HG03521 (cell line): ENCODE measurements around the gene KCNK6.
A peak's percentile ranks its signal among the peaks of the same experiment; 100 is the strongest.

ENCODE experiments used
- ATAC-seq: cut with Tn5 transposase; IDR thresholded peaks from one replicate; pipeline ENCODE4 v1.9.1; 2021; ENCODE audit warnings: mild to moderate bottlenecking, moderate library complexity; ENCODE audit not compliant: unreplicated experiment

KCNK6 gene

GRCh38 chr19:38294090-38294489, 25.6 kb upstream of the KCNK6 start:
- ATAC-seq: no peak

- no peak for ATAC-seq
These were observed 20.6 kb upstream of the KCNK6 start for GRCh38 chr19:38298821-38299680.

- no peak for ATAC-seq
These were observed 15.9 kb upstream of the KCNK6 start, which contains the start of gene C19orf33 for GRCh38 chr19:38303517-38304351. C19orf33 (plus strand) TSS chr19:38304251; CDS start chr19:38304262, 11 bp downstream.

DNA sequence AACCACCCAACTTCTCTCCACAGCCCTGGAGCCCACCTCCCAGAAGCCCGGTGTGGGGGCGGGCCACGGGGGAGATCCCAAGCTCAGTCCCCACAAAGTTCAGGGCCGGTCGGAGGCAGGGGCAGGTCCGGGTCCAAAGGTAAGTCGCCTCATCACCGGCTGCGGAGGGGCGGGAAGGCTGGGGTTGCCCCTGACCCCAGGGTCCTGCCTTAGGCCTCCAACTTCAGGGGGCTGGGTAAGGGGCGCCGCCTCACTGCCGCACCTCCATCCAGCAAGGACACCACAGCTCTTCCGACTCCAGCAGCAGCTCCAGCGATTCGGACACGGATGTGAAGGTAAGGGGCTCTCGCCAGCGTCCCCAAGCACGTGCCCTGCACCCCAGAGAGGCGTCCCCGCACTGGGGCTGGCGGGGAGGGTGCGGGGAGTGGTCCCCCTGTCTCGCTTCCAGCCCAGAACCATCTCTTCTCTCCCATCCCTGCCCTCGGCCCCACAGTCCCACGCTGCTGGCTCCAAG, 15.2 kb upstream of the KCNK6 start:
- no peak for ATAC-seq

DNA sequence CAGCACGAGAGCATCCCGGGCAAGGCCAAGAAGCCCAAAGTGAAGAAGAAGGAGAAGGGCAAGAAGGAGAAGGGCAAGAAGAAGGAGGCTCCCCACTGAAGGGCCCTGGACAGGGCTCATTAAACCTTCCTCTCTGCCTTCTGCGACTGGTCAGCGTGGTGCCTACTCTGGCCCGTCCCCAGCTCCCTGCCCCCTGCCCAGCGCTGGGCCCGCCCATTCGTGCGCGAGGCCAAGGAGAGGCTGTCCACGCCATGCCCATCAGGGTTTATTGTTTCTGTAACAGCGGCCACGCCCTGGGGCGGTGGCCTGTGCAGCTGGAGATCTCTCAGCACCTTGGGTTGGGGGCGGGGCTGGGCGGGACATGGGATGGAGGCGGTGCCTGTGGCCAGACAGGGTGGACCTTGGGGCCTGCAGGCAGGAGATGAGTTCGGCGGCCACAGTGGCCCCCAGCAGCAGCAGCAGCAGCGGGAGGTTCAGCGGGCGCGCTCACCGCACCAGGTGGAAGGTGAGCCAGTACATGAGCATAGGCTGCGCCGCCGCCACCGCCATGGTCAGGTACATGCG, 14.7 kb upstream of the KCNK6 start:
- ATAC-seq: no peak

- no peak for ATAC-seq
These were observed 13.4 kb upstream of the KCNK6 start for GRCh38 chr19:38306236-38306635.

DNA sequence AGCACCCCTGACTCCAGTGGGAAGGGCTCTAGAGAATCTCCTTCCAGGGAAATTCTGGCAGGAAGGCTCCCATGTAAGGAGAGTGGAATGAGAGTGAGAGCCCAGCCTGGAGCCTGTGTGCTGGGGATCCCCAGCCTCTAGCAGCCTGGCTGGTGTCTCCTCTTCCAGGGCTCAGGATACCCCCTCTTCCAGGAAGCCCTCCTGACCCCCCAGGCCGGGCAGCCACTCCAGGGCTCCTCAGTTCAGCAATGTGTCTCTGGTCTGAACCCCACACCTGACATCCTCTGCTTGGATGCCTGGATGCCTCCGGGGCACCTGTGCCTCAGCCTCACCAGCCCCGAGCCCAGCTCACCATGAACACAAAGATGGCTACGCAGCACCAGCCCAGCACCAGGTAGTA, 12.6 kb upstream of the KCNK6 start:
- ATAC-seq: no peak

- no peak for ATAC-seq
These were observed 12.0 kb upstream of the KCNK6 start for GRCh38 chr19:38307597-38307996.

- no peak for ATAC-seq
These were observed 11.5 kb upstream of the KCNK6 start for GRCh38 chr19:38308006-38308766.

DNA sequence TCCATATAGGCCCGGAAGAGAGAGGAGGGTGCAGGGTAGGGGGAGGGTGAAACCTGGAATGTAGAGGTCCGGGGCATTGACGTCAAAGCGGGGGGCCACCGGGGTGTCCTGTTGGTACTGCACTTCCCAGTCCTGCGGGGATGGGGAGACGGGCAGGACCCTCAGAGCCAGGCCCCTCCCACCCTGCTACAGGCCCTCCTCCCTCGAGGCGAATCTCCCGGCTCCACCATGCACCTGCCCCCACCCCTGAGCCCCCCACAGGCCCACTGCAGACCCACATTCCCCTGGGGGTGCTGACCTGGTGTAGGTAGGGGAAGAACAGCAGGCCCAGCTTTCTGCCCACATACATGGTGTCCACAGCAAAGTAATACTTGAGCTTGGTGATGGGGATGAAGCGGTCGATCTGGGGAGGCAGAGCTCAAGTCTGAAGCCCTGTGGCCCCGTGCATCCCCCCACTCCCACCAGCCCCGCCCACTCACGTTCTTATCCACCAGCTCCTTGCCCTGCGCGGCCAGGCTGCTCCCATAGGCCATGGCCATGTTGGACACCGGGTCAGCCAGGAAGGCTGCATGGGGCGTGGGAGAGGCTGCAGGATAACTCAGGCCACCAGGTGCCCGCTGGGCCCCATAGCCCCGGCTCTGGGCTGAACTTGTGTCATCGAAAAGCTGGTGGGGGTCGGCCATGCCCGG, 10.6 kb upstream of the KCNK6 start:
- no peak for ATAC-seq

DNA sequence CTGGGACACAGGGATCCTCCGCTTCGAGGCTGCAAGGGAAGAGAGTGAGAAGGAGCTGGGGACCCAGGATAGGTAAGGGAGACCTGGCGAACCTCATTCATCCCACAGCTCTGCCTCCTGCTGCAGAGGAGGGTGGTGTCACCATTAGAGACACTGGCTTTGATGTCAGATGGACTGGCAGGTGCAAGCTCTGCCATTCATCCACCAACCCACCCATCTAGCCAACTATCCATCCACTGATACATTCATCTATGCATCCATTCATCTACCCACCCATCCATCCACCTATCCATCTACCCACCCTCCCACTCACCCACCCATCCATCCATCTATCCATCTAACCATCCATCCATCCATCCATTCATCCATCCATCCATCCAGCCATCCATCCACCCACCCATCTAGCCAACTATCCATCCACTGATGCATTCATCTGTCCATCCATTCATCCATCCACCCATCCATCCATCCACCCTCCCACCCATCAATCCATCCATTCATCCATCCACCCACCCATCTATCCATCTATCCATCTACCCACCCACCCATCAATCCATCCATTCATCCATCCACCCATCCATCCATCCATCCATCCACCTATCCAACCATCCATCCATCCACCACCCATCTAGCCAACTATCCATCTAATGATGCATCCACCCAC, 9.9 kb upstream of the KCNK6 start:
- no peak for ATAC-seq

- ATAC-seq: no peak
These were observed 9.4 kb upstream of the KCNK6 start for GRCh38 chr19:38310279-38310670.

GRCh38 chr19:38310986-38311385, 8.7 kb upstream of the KCNK6 start:
- no peak for ATAC-seq

- peak; percentile 87 for ATAC-seq
These were observed 3.8 kb upstream of the KCNK6 start, which contains the start of gene YIF1B for GRCh38 chr19:38315657-38316476. YIF1B (minus strand) TSS chr19:38315947; CDS start chr19:38315917, 30 bp downstream.

GRCh38 chr19:38316477-38317067, 3.1 kb upstream of the KCNK6 start:
- ATAC-seq: no peak

GRCh38 chr19:38317104-38317612, 2.5 kb upstream of the KCNK6 start:
- ATAC-seq: no peak

DNA sequence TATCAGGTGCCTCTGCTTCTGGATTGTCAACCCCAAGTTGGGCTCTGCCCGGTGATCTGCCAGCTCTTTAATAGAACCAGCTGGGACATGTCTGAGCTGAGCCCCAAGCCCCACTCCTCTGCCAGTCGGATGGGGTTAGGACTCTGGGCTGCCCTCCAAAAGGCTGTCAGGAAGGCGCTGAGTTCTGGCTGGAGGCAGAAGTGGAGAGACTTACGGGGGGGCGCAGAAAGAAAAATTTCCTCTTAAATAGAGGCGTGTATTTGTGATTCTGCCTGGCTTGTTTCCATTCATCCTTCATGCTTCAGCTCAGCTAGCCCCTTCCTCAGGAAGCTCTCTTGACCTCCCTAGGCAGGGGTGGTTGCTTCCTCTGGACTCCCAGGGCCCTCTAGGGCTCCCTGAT, 985 bp upstream of the KCNK6 start:
- no peak for ATAC-seq

DNA sequence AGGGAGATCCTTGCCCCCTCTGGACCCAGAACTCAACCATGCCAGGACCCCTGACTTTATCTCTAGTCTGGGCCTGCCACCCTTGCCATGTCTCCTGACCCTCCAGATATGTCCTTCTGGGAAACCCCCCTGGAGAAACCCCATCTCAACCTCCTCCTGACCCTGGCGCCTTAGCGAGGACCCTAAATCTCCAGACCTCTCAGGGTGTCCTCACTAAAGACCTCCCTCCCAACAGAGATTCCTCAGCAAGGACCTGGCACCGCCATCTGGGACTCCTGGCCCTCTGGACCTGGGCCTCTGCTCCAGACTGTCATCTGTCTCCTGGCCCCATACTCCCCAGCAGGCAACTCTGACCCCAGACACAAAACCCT, 1.3 kb downstream of the KCNK6 start:
- no peak for ATAC-seq
